ENCODE measurements around the gene KCNK18.
"Not testable (repeated sequence)": the region's sequence is repeated elsewhere in the genome, so short reads cannot be mapped to it uniquely, and the experiment has no call there.

KCNK18 gene

DNA sequence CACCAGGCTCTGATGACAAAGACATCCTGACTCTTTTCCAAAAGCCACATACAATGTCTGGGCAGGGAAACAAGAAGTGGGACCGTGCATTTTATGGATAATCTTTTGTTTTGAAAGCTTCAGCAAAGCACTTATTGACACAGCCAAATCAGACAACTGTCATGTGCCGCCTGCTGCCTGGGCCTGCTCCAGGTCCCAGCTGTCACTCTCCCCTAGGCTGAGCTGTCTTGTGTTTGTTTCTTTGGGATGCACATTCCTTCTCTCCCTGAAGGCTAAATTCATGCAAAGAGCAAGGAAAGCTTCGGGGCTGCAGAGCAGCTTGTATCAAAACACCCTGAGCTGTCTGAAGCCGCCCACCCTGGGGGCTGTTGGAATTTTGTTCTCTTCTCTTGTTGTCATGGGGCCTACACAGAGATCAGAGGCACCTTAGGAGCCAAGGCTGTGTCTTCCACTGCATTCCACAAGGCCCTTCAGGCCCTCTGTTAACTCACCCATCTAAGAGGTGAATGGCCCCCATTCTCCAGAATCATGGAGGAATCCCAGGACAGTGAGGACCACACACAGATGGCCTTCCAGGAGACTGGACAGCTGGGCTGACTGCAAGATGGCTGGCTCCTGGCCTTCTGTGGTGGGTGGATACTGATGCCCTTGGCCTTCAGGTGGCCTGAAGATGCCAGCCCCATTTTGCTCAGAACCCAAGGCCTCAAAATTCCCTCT, 25.8 kb downstream of the KCNK18 start:
- DNase-seq = no peak

DNA sequence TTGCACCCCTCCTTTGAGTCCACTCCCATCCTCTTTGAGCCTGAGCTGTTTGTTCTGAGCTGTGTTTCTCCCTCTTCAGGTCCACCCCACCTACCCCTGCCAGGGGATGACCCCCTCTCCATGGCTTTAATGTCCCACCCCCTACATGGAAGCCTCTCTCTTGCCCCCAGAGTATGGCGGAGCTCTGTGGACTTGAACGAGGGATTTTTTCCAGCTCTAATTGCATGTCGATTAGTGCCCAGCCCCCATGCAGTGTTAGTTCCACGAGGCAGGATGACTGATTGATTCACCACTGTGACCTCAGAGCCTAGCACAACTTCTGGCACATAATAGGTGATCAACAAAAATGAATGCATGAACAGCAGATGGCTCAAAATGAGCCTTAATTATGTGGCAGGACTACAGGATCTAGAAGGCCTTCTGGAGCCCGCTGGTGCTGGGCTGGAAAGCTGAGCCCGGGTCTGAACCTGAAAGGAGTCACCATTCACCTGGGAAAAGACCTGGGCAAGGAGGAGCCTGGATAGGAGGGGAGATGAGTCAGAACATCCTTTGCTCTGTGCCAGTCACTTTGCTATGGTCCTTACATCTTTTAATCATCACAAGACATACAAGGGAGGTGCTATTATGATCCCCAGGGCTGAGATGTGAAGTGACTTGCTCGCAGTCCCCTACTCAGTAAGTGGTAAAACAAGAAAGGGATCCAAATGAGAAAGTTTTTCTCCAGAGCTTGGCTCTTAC, 26.6 kb downstream of the KCNK18 start:
- no peak for DNase-seq

DNA sequence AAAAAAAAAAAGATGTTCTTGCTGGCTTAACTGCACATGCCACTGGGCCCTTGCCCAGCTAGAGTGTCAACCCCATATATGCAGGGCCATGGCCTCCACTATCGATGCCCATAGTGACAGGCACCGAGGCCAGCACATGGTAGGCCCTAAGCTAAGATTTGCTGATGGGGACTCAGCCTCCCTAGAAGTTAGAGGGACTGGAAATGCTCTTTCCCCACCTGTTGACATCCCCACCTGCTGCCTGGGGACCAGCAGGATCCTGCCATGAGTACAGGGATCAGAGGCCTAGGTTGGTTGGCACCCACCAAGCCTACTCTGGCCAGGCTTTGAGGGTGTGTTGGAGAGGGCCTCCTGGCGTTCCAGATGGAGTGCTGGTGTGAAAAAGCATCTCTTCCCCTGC, 27.6 kb downstream of the KCNK18 start:
- DNase-seq = no peak

DNA sequence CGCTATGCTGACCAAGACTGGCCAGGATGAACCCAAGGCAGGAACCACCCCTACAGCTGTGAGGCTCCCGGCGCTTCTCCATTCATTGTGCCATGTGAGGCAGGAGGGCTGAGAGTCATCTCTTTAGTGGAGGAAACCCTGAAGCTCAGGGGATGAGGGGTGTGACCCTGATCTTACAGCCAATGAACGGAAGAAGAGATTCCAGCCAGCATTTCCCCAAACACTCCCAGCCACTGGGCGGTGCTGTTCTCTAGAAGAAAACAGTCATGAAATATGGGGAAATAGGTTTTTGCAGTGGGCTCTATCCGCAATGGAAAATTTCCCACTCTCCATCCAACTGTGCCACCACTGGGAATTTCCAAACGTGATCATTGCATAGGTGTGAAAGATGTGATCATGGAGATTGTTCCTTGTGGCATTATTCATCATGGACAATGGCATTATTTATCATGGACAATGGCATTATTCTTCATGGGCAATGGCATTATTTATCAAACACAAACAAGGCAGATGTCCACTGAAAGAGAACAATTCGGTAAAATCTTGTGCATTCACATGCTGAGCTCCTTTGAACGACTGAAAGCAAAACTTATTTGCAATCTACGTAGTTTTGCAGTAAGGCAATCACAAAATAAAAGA, 29.6 kb downstream of the KCNK18 start:
- DNase-seq = no peak

DNA sequence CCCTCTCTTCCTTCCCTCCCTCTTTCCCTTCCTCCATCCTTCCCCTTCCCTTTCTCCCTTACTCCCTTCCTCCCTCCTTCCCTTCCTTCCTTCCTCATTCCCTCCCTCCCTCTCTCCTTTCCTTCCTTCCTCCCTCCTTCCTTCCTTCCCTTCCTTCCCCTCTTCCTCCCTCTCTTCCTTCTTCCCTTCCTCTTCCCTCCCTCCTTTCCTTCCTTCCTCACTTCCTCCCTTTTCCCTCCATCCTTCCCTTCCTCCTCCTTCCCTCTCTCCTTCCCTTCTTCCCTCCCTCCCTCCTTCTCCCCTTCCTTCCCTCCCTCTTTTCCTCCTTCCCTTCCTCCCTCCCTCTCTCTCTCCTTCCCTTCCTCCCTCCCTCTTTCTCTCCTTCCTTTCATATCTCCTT, 30.9 kb downstream of the KCNK18 start:
- DNase-seq = no peak

DNA sequence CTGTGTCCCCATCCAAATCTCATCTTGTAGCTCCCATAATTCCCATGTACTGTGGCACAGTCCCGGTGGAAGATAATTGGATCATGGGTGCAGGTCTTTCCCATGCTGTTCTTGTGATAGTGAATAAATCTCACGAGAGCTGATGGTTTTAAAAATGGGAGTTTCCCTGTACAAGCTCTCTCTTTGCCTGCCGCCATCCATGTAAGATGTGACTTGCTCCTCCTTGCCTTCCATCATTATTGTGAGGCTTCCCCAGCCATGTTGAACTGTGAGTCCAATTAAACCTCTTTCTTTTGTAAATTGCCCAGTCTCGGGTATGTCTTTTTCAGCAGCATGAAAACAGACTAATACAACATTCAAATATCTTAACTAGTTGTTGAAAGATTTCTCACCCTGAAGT, 32.8 kb downstream of the KCNK18 start:
- not testable (repeated sequence) for DNase-seq

DNA sequence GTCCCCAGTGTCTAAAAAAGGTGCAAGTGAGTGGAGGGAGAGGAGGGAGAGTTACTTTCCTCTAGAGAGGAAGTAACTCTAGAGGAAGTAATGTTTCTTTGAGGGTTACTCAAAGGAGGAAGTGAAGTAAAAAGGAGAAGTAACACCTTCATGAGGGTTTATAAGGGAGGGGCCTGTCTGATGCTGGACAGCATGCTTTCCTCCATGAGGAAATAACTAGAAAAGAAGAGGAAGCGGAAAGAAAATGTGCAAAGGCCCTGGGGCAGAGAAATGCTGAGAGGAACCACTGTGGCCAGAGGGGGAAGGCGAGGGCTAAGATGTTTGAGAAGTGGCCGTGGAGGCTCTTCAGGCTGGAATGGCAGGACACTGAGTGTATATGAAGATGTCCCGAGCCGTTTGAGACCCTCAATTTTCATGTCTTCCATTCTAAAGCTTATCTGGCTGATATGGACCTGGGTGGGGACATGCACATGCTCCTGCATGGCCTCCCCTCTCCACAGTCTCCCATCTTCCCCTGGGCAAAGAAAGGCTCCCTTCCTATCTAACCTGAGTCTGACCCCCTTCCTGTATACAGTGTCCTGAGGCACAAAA, 40.2 kb downstream of the KCNK18 start:
- DNase-seq = no peak

DNA sequence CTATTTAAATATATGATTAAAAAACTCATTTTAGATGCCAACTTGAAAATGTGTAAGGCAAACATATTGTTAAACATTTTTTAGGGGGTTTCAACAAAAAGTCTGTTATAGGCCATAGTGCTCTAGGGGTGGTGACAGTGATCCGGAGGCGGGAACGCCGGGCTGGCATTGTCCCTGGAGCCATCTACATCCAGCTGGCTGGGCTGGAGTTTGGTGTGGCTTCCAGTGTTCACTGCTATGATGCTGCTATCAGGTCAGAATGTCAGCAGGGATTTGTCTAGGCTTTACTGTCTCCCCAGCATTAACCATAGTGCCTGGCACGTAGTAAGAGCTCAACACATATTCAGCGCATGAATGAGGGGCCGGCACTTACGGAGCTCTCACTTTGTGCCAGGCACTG, 41.8 kb downstream of the KCNK18 start:
- no peak for DNase-seq

DNA sequence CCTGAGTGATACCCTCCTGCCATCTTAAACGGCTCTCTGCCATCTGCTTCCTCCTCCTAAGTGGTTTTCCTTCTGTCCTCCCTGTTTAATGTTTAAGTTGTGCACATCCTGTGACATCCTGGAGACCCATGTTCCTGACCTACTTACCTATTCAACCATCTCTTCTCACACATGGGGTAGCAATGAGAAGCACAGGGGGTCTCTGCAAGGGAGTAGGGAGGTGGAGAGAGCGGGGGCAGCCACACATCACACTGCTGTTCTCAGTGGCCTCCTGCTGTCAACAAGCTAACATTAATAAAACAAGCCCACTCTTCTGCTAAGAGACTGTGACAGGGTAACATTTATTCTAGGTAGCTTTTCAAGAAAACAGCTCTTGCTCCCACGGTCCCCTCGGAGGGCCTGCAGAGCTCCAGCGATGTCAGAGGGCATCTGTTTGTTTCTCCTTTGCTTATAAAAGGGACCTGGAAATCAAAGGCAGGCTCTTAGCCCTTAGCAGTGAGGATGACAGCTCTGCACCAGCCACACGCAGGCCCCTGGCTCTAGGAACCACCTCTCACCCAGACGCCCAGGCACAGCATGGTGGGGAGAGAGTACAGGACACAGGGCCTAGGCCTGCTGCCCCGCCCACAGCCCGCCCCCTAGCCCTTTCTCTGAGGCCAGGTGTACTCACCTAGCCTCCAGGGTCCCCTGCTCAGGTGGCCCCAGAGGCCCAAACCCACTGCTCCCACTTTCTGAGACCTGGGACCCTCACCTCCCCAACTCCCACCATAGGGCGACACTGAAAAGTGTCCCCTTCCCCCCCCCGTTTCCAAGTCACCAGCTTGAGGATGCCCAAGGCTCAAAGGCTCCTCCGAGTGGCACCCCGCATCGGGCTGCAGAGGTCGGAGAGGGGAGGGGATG, 42.7 kb downstream of the KCNK18 start:
- DNase-seq = no peak

DNA sequence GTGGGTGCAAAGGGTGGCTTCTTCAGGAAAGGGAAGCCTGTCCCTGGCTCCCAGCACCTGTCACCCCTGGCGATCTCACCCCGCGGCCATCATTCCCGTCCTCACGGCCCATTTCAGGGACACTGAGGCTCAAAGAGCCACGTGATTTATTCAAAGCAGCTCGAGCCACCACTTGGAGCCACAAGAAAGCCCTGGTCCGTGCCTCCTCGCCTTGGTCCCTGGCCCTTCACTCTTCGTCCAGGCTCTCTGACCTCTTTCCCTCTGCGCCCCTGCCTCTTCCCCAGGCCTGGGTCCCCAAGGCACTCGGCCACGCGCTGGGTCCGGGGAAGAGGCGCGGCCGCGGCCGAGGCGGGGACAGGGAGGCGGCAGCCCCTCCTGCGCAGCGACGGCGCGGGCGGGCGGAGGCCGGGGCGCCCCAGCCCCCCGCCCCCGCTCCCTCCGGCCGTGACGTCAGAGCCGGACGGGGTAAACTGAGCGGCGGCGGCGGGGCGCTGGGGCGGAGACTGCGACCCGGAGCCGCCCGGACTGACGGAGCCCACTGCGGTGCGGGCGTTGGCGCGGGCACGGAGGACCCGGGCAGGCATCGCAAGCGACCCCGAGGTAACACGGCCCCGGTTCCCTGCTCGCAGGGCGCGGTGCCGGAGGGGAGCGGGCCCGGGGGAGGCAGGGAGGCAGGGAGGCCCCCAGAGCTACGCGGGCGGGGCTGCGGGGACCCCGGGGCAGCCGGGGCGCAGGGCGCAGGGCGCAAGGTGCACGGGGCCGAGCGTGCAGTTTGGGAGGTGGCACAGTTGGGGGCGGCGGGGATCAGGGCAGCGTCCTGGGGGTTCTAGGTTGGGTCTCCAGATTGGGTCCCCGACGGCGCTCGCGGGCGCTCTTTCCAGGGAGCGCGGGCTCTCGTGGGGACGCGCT, 43.6 kb downstream of the KCNK18 start, which contains the start of gene SLC18A2:
TSS of gene SLC18A2 (plus strand) at position 494 of the 909 bp plus-strand sequence. CDS start 580 bp downstream, outside the sequence.
- DNase-seq = no peak

DNA sequence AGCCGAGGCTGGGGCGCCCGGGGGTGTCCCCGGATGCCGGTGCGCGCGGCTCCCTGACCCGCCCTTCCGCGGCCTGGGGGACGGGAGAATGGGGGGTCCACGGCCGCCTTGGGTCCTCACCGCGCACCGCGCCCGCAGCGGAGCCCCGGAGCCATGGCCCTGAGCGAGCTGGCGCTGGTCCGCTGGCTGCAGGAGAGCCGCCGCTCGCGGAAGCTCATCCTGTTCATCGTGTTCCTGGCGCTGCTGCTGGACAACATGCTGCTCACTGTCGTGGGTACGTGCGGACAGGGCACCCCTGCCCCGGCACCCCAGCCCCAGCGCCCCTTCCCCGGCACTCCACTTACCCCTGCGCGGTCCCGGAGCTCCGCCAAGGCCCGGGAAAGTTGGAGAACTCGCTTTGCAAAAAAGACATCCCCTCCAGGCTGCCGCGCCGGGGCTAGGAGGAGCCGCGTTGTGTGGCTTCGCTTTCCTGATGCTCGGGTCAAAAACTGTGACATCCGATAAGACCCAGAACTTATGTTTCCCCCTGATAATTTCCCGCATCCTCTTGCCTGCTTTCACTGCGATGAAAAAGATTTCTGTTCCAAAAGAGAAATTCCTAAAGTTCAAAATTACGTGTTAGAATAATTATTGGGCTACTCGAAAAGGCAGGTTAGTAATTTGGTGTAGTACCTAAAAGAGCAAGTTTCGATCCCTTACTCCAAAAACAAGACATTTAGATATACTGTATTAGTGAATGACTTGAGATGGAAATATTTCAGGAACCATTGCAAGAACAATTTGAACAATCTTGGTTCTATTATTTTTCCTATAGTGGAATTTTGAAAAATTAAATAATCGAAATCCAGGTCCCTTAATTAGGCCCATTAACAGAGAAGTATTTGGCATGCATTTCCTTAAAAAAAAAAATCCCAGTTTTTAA, 44.5 kb downstream of the KCNK18 start:
- DNase-seq = no peak

DNA sequence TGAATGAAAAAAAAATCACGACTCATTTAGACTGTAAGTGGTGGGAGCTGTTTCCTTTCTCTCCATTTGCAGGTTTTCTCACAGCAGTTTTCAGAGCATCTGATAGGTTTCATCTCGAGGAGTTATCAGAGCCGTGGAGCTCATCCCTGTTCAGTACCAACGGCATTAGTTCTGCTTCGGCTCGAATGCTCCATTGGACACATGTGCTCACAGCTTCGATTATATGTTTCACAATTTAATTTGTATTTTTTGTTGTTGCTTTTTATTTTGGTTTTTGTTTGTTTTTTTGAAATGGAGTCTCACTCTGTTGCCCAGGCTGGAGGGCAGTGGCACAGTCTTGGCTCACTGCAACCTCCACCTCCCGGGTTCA, 45.2 kb downstream of the KCNK18 start:
- no peak for DNase-seq

DNA sequence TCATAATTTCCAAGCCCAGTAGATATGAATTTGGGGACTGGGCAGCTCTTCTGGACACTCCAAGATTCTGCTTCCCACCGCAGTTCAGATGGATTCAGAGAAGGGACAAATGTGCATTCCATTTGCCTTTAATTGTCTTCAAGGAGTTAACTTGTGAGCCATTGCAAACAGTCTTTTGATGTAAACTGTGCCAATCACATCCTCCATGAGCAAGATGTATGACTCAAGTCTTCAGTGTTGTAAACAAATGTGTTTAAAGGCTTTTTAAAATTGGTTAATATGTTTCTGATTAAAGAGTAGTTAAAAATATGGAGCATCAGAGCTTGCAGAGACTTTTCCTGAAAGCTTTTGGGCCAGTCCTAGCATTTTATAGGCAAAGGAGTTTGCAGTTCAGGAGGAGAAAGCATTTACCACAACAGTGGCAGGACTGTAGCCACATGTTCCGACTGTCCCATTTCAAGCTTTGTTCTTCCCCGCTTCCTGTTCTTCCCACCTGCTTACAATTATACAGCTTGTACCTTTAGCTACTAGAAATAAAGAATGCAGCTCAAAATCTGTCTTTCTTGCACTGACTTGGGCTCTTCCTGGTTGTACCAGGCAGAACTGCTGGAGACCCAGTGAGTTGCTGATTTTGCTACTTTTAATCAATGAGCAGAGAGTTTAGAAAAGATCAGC, 49.8 kb downstream of the KCNK18 start:
- no peak for DNase-seq

DNA sequence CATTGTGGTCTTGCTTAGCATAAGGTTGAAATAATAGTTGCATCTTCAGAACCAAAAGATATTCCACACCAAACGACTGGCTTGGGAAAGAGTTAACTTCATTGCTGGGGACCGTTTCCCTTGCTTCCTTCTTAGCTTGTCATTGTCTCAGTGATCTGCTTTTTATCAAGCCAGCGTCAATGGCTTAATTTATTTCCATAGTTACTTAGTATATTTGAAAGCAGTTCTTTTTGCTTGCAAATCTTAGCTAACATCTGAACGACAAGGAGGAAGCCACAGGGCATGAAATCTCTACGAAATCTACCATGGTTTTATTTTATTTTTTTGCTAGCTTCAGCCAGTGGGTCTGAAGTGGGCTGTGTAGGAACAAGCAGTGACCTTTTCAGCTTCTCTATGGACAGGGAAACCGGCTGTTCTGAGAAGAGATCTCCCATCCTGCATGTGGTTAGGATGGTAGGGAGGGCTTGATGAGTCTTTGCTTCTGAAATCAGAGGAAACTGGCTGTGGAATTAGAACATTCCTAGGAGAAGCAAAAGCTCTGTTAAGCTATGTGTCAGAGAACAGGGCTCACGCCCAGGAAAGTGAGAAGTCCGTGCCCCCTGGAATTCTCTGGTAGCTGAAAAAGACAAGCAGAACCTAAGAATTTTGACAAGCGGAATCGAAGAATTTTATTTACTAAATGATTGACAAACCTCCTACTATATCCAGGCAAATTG, 51.6 kb downstream of the KCNK18 start:
- DNase-seq = no peak

DNA sequence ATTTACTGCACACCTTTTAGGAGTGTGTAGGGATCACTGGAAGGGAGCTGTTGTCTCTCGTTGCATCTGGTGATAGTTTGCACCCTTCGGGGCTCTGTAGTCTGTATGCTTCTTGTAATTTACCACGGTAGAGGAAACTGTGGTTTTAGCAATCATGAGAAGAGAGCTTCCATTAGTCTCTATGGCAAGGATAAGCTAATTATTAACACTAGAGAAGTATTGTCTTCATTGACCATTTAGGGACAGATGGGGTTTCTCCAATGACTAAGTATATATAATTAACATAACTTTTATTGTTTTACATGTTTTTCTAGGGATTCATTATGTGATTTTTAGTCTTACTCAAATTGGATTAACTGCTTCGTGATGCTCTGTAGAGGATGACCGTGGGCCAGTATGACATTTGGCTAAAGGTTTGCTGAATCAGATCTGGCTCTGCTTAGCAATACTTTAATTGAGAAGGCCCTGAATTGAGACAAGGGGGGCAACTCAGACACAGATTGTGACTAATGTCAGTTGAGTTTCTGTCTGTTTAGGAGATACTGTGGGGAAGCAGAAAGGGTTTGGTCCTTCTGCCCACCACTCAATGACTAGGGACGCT, 52.3 kb downstream of the KCNK18 start:
- DNase-seq = no peak

DNA sequence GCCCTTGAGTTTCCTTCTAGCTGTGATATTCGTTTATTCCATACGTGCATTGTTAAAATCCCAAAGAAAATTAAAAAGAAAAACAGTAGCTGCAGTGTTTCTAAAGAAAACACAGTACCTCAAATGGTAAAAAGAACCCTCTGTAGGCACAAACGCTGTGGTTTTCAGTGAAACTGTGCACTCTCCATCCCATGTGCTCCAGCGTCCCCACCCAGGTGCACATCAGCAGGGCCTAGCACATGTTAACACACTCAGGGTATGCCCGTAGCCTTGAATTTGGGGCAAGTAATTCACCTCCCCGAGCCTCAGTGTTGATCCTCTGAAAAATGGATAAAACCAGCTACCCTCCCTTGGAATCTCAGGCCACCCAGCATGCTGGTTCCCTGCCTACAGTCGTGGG, 53.1 kb downstream of the KCNK18 start:
- DNase-seq = no peak

DNA sequence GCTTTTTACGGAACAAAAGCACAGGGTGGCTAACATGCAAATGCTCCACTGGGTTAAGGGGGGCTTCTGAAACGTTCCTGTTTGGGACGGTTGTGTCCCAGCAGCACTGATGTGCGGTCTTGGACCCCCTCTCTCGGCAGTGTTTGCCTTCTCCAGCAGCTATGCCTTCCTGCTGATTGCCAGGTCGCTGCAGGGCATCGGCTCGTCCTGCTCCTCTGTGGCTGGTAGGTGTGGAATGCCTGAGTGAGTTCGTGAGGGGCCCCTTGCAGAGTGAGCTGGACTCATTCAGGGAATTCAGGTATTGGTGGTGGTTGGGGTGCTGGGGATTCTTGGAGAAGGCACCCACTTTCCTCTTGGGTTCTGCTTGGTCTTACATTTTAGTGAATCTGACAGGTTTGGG, 56.6 kb downstream of the KCNK18 start:
- DNase-seq = no peak

DNA sequence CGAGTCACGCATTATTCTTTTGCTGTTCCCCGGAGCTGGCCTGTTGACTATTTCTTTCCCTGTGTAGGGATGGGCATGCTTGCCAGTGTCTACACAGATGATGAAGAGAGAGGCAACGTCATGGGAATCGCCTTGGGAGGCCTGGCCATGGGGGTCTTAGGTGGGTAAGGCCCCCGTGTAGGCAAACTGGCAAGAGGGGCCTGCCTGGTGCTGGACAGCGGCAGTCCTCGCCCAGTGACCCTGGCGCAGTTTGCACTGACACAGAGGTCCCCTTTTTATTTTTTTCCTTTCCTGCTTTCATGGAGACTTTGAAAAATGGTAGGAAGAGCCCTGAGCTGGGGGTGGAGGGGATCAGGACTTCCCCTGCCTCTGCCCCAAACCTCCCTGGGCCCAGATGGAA, 57.0 kb downstream of the KCNK18 start:
- DNase-seq = no peak
